B cell (primary cell): ENCODE results near the gene TLK2. TPM values are rescaled to one million over a fixed set of nuclear protein-coding genes. Genes with fewer than 3 reads are reported as not detected.

Experiments
- ATAC-seq: fragments of 200-7000 bp; cut with Tn5 transposase; one replicate; pipeline ENCODE4 v1.10.0; 2021; ENCODE audit warnings: low read depth, mild to moderate bottlenecking, moderate number of reproducible peaks, moderate library complexity
- CTCF ChIA-PET: fragments of 350-600 bp; sonication (Branson Sonifier 250); formaldehyde crosslinking; loops from one replicate; lab custom pipeline; 2021; ENCODE audit warnings: antibody characterized with exemption, inconsistent platforms; lab: Charles Lee
- POLR2A ChIA-PET: fragments of 350-600 bp; sonication (Branson Sonifier 250); formaldehyde crosslinking; loops from one replicate; lab custom pipeline; 2021; ENCODE audit warnings: antibody characterized with exemption; lab: Charles Lee
- DNase-seq: peaks from one replicate; pipeline ENCODE4 v3.0.0; 2013
- H2AFZ ChIP-seq: 2 replicates; pipeline ENCODE4 v1.6.1; 2012; ENCODE audit warnings: mild to moderate bottlenecking, low read depth, low read length; ENCODE audit not compliant: insufficient read depth, poor library complexity, severe bottlenecking
- H3K27ac ChIP-seq, 2 donors: 1 replicate in 1 of 2; 2 replicates in 1 of 2; pipeline ENCODE4 v1.5.1; 2012 to 2013; ENCODE audit warnings: low read length in 2 of 2, mild to moderate bottlenecking in 2 of 2, moderate library complexity in 1 of 2
- H3K27me3 ChIP-seq, 4 experiments: fragments of 200-600 bp in 1 of 4; sonication (generic) in 1 of 4; replicated peaks in 1 of 4; 1 replicate in 2 of 4; 2 replicates in 2 of 4; pipeline versions ENCODE4 v1.6.1 to v1.7.0; 2013 to 2016; ENCODE audit warnings: low read length in 3 of 4, mild to moderate bottlenecking in 2 of 4, mixed read lengths in 1 of 4, moderate library complexity in 1 of 4; ENCODE audit not compliant: insufficient read depth in 4 of 4, control insufficient read depth in 3 of 4; ENCODE audit errors: control extremely low read depth in 1 of 4
- H3K36me3 ChIP-seq, 2 experiments: replicated peaks in 1 of 2; 1 replicate in 1 of 2; 2 replicates in 1 of 2; pipeline versions ENCODE4 v1.6.1 to v1.7.1; 2013; ENCODE audit warnings: low read length in 1 of 2; ENCODE audit not compliant: insufficient read depth in 2 of 2, control insufficient read depth in 1 of 2; ENCODE audit errors: control extremely low read depth in 1 of 2, extremely low read depth in 1 of 2
- H3K4me1 ChIP-seq, 2 donors: fragments of 200-600 bp in 1 of 2; sonication (generic) in 1 of 2; 1 replicate in 1 of 2; 2 replicates in 1 of 2; pipeline versions ENCODE4 v1.5.1 to v1.6.1; 2013 to 2017; ENCODE audit warnings: low read length in 2 of 2; ENCODE audit not compliant: control insufficient read depth in 2 of 2, insufficient read depth in 2 of 2
- H3K4me2 ChIP-seq: replicated peaks from 2 replicates; pipeline ENCODE3; 2012; ENCODE audit warnings: mild to moderate bottlenecking, low read depth, low read length; ENCODE audit not compliant: poor library complexity, severe bottlenecking
- H3K4me3 ChIP-seq, 5 experiments: fragments of 200-600 bp in 1 of 5; sonication (generic) in 1 of 5; 1 replicate in 3 of 5; 2 replicates in 2 of 5; pipeline versions ENCODE4 v1.5.1 to v1.7.0; 2011 to 2016; ENCODE audit warnings: low read length in 4 of 5, mild to moderate bottlenecking in 4 of 5, low read depth in 2 of 5, control low read depth in 1 of 5, moderate library complexity in 1 of 5; ENCODE audit not compliant: insufficient read depth in 1 of 5; ENCODE audit errors: control extremely low read depth in 1 of 5, extremely low read depth in 1 of 5
- H3K79me2 ChIP-seq: fragments of 200-600 bp; sonication (generic); one replicate; pipeline ENCODE4 v1.6.0; 2016; ENCODE audit warnings: low read length; ENCODE audit not compliant: control insufficient read depth, insufficient read depth
- H3K9ac ChIP-seq: fragments of 200-600 bp; sonication (generic); 2 replicates; pipeline ENCODE4 v1.6.1; 2017; ENCODE audit warnings: mild to moderate bottlenecking, low read length, moderate library complexity
- H3K9me3 ChIP-seq, 3 donors: one replicate each; pipeline versions ENCODE4 v1.6.1 to v1.7.1; 2013; ENCODE audit warnings: low read length in 2 of 3; ENCODE audit not compliant: control insufficient read depth in 2 of 3, insufficient read depth in 1 of 3; ENCODE audit errors: control extremely low read depth in 1 of 3
- H4K20me1 ChIP-seq: 2 replicates; pipeline ENCODE4 v1.6.0; 2012; ENCODE audit warnings: mild to moderate bottlenecking, low read length; ENCODE audit not compliant: insufficient read depth, control insufficient read depth, poor library complexity, severe bottlenecking
- H3K27ac Mint-ChIP-seq: one replicate; pipeline ENCODE4 v1.8.0; 2021; ENCODE audit warnings: mixed read lengths
- H3K27me3 Mint-ChIP-seq: one replicate; pipeline ENCODE4 v1.8.0; 2021; ENCODE audit warnings: mixed read lengths
- H3K4me1 Mint-ChIP-seq: one replicate; pipeline ENCODE4 v1.8.0; 2021; ENCODE audit warnings: mixed read lengths
- H3K4me3 Mint-ChIP-seq: one replicate; pipeline ENCODE4 v1.8.0; 2021; ENCODE audit warnings: mixed read lengths
- H3K9me3 Mint-ChIP-seq: one replicate; pipeline ENCODE4 v1.8.0; 2022; ENCODE audit warnings: mixed read lengths; ENCODE audit not compliant: insufficient read depth
- CTCF ChIP-seq: fragments of 200-600 bp; IDR thresholded peaks from one replicate; pipeline ENCODE4 v1.8.0; 2022; ENCODE audit warnings: antibody characterized with exemption, mild to moderate bottlenecking
- EZH2 ChIP-seq: IDR thresholded peaks from 2 replicates; pipeline ENCODE4 v1.6.1; 2012; ENCODE audit warnings: borderline replicate concordance, low read depth, mild to moderate bottlenecking, moderate library complexity, low read length; ENCODE audit not compliant: insufficient read depth, poor library complexity, severe bottlenecking
- WGBS: methylation state at CpG from one replicate; pipeline ENCODE4 v1.1.5; 2013; ENCODE audit warnings: missing lambda C conversion rate; ENCODE audit not compliant: insufficient coverage; 5-methylcytosine and 5-hydroxymethylcytosine counted together
- intact Hi-C: fragments of 100-400 bp; cut with micrococcal nuclease; formaldehyde crosslinking; loops from one replicate; pipeline ENCODE4 v1.10.0; 2022
- polyA plus RNA-seq: library from polyadenylated mRNA; depleted of rRNA; stranded (reverse); fragments of >200 nt; gene quantifications from 2 replicates; pipeline ENCODE4 v1.2.3, GENCODE V29; 2012
- total RNA-seq, 2 donors: library from RNA; stranded (reverse); fragments of 120-200 nt in 1 of 2; gene quantifications; 1 replicate in 1 of 2; 2 replicates in 1 of 2; pipeline versions ENCODE4 v1.2.3 to v1.2.4, GENCODE V29; 2013 to 2022

Gene TLK2
- total and polyA plus RNA-seq, 2 donors (not counting 1 experiment from before 2014, with no cell fraction given) = 36.3 to 75.3 TPM

- Histone ChIP-seq H3K4me3 (no peak overlapping the region), H3K27me3 (peaks cover 0 to 2% (median 0%) of the 10 kb centered on the region in 4 experiments), H4K20me1 (no peaks in the 10 kb centered on the region), H3K27ac (no peak overlapping the region), H3K9ac (no peak overlapping the region), H3K36me3 (no peaks in the 10 kb centered on the region), H3K4me2 (no peak overlapping the region), H2AFZ (no peak overlapping the region), H3K9me3 (no peaks in the 10 kb centered on the region), H3K79me2 (no peaks in the 10 kb centered on the region), H3K4me1 (no peaks in the 10 kb centered on the region)
- POLR2A ChIA-PET = no interaction called here
- WGBS = no CpG with 5 or more reads among the region's 6 CpGs
- intact Hi-C loops = no loop called here
- CTCF ChIA-PET = no interaction called here
- Mint-ChIP-seq H3K9me3 (no peaks in the 10 kb centered on the region), H3K4me1 (no peaks in the 10 kb centered on the region), H3K27ac (no peak overlapping the region), H3K27me3 (peaks cover 4% of the 10 kb centered on the region), H3K4me3 (no peak overlapping the region)
- no peak for DNase-seq
- no peak for ATAC-seq
- TF ChIP-seq EZH2 = no peak
- TF ChIP-seq CTCF = no peak
These were observed 164.9 kb downstream of the TLK2 start for GRCh38 chr17:62643496-62643895.

- no peaks in the 10 kb centered on the region for H3K4me1 ChIP-seq
- H3K4me1 Mint-ChIP-seq = no peaks in the 10 kb centered on the region
- intact Hi-C loops = no loop called here
- no peak overlapping the region for H3K27ac ChIP-seq
- H3K79me2 ChIP-seq = no peaks in the 10 kb centered on the region
- no peak overlapping the region for H3K27ac Mint-ChIP-seq
- H3K36me3 ChIP-seq = no peaks in the 10 kb centered on the region
- no peak overlapping the region for H3K4me2 ChIP-seq
- no peaks in the 10 kb centered on the region for H3K9me3 Mint-ChIP-seq
- H3K4me3 ChIP-seq = no peak overlapping the region
- ATAC-seq (no peak), DNase-seq (no peak)
- no peaks in the 10 kb centered on the region for H4K20me1 ChIP-seq
- no peak for TF ChIP-seq EZH2
- TF ChIP-seq CTCF = no peak
- no peak overlapping the region for H2AFZ ChIP-seq
- H3K9ac ChIP-seq = no peak overlapping the region
- WGBS = 96% methylated on average over 10 of the region's 17 CpGs
- no peaks in the 10 kb centered on the region for H3K9me3 ChIP-seq
- H3K27me3 ChIP-seq = peaks cover 0 to 2% (median 0%) of the 10 kb centered on the region in 4 experiments
- no peak overlapping the region for H3K4me3 Mint-ChIP-seq
- POLR2A ChIA-PET = no interaction called here
- CTCF ChIA-PET = no interaction called here
- peaks cover 4% of the 10 kb centered on the region for H3K27me3 Mint-ChIP-seq
These were observed 166.0 kb downstream of the TLK2 start for GRCh38 chr17:62644487-62645173.
